Measurements from ENCODE around the gene TIMM13.

Gene TIMM13

DNA sequence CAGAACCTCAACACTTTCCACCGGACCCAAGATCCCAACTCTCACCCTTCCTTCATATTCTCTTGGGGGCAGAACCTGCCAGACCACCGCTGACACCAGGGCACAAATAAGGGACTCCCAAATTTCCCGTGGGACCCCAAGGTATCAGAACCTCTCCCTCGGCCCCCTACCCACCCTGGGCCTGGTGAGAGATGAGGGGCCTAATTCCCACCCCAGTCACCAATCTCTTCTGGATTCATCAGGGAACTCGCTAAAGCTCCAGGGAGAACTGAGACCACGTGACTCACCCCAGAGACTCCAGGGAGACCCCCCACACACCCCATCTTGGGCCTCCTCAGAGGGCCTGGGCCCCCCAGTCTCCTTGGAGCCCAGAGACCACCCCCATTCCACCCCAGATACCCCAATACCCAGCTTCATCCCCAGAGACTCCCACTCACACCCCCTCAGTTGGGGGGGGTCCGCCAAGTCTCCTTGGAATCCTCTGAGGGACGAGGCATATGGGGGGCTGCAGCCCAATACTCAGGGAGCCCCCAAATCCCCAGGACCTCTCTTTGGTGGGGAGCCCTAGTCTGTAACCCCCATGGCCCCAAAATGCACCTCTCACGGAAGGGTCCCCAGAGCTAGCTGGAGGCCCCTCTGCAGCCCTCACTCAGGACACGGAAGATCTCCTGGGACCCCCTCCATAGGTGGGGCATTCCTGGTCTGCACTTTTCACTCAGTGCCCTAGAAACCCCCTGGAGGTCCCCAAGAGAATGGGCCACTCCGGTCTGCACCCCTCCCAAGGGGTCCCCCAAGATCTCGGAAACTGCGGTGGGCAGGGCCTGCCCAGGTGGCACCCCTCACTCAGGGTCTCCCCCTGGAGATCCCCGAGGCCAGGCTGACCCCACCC, 27.8 kb upstream of the TIMM13 start:
- no peak for DNase-seq

DNA sequence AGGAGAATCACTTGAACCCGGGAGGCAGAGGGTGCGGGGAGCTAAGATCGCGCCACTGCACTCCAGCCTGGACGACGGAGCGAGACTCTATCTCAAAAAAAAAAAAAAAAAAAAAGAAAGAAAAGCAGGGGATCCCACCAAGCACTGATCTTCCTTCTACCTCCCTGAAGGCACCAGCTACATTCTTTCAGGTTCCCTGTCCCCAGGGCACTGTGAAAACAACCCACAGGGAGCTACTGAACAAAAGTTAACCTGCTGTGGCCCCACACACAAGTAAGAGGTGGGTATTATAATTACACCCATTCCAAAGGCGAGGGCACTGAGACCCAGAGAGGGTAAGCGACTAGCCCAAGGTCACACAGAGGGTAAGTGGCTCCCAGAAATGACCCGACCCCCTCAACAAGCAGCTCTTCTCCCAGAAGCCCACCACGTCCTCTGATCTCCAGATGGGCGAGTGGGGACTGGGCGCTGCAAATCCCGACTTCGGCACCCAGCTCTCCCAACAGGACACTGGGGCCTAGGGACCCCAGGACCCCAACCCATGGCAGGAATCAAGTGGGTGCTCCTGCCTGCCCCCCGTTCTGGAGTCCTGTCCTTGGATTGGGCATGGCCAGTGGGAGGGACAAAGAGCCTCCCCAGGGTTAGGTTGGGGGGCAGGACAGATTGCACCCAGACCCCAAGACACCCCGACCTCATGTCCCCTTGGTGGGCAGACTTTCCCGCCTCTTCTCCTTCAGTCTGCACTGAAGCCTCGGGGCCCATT, 27.0 kb upstream of the TIMM13 start:
- no peak for DNase-seq

- DNase-seq, result no peak
Measured at GRCh38 chr19:2453431-2454025, 26.1 kb upstream of the TIMM13 start.

GRCh38 chr19:2451741-2452140, 24.4 kb upstream of the TIMM13 start:
- DNase-seq, result no peak

DNA sequence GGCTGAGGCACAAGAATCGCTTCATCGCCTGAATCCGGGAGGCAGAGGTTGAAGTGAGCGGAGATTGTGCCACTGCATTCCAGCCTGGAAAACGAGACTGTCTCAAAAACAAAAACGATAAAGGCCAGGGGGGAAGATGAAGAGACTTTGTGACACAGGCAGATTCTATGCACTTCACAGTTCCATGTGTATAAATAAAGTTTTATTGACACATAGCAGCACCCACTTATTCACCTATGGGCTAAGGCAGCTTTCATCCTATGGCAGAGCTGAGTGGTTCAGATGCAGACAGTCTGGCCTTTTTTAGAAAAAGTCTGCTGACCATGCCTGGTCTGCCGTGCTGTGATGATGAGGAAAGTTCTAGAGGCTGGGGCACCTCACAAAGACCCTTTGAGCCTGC, 23.8 kb upstream of the TIMM13 start:
- DNase-seq, result no peak

GRCh38 chr19:2449019-2449418, 21.6 kb upstream of the TIMM13 start:
- DNase-seq, result no peak

GRCh38 chr19:2446381-2446780, 19.0 kb upstream of the TIMM13 start:
- DNase-seq, result no peak

DNA sequence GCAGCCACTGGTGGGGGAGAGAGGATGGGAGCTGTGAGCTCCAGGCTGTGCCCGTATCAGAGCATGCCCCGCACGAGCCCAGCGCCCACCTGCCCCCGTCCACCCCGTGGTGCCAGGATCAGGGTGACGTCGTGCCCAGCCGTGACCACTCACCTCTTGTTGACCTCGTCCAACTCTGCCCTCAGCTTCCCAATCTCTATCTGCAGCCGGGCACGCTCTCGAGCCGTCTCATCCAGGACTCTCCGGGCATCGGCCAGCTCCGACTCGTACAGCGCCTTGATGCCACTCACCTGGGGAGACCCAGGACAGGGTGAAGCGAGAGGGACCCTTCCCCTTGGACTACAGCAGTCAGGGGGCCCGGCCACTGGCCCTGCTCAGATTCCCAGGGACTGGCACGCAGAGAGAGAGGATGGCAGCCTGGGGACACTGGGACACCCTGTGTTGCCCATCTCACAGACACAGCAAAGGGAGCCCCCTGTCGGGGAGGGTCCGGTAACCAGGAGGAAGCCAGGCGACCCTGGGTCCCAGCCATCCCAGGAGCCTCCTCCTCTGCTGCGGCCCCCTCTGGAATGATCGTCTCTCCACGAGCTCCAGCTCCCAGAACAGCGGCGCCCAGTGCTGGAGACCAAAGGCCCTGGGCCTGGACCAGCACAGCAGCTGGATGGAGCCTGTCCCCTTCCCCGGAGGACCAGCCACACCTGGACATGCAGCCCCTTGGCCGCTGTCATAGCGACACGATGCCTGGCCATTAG, 17.0 kb upstream of the TIMM13 start:
- no peak for DNase-seq

- no peak for DNase-seq
Measured at GRCh38 chr19:2443785-2444182, 16.4 kb upstream of the TIMM13 start.

DNA sequence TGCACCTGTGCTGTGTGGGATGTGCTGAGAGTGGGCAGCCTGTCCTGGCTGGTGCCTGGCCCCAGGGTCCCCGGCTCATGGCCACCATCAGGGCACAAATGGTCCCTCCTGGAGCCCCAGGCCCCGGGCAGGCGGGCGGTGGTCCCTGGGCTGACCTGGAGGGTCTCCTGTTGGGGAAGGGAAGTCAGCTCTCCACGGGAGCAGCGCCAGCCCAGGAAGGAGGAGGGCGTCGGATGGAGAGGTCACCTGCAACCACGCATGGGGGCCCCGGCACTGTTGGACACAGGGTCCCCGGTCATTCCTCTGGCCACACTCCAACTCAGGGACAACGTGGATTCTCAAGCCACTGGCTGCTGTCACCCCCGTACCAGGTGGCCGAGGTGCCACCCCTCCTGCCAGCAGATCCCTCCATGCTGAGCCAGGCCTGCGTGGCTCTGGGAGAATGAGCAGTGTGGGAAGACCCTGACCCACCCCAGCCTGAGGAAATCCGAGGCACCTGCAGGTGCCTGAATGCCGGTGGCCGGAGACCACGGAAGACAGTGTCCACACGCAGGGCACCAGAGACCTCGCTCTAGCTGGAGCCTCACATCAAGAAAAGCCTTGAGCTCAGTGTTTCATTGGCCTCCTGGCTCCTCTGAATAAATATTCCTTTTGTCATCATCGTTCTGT, 15.9 kb upstream of the TIMM13 start:
- DNase-seq, result no peak

GRCh38 chr19:2441096-2441752, 13.8 kb upstream of the TIMM13 start:
- no peak for DNase-seq

- no peak for DNase-seq
Measured at GRCh38 chr19:2440515-2440914, 13.1 kb upstream of the TIMM13 start.

DNA sequence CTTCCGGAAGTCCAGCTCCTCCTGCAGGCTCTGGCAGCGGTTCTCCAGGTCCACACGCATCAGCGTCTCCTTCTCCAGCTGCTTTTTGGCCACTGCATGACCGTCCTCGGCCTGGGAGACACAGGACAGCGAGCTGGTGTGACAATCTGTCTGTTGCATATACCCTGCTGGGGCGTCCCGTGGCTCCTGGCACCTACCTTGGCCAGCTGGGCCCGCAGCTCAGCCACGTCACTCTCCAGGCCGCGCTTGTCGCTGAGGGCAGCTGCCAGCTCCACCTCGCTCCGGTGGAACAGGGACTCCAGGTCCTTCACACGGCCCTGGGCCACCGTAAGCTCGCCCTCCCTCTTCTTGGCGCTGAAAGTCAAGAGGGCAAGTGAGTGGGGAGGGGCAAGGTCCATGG, 10.8 kb upstream of the TIMM13 start:
- DNase-seq, result no peak

DNA sequence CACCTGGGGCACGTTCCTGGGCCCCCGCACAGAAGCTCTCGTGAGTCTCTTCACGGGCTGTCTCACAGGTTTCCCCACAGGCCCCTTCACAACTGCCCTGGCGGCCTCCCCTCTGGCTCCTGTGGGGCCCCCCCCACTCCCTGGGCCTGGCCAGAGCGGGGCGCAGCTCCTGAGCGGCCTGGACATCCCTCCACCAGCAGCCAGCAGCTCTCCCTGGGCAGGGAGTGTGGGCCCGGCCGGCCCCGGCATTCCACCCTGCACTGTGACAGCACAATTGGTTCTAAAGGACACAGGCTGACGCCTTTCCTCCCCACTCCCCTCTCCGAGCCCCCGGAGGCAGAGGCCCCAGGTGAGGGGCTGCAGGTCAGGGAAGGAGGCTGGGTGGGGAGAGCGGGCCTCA, 9.5 kb upstream of the TIMM13 start:
- no peak for DNase-seq

DNA sequence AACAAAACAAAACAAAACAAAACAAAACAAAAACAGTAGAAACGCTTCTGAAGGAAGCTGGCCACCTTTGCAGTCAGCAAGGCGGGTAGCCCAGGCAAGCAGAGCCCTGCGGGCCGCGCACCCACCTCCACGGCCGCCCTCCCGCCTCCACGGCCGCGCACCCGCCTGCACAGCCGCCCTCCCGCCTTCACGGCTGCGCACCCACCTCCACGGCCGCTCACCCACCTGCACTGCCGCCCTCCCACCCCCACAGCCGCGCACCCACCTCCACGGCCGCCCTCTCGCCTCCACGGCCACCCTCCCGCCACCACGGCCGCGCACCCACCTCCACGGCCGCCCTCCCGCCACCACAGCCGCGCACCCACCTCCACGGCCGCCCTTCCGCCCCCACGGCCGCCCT, 9.0 kb upstream of the TIMM13 start:
- DNase-seq, result no peak

DNA sequence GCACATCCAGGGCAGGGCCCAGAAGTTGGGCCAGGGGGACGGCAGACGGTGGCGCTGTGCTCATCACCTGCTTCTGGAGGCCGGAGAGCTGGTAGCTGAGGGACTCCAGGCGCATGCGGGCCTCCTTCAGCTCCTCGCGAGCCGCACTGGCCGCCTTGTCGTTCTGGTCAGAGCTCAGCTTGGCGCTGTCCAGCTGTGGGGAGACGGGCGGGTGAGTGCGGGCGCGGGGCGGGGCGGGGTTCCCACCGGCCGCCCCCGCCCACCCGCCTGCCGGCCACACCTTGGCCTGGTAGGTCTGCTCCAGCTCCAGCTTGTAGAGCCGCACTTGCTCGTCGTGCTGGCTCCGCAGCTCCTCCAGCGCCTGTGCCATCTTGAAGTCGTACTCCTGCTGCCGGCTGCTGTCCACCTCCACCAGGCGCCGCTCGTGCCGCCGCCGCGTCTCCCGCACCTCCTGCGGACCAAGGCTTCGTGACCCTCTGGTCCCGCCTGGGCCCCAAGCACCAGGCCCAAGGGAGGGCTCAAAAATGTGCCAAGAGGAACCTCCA, 7.4 kb upstream of the TIMM13 start:
- no peak for DNase-seq

GRCh38 chr19:2434267-2434666, 6.9 kb upstream of the TIMM13 start:
- DNase-seq, result no peak

DNA sequence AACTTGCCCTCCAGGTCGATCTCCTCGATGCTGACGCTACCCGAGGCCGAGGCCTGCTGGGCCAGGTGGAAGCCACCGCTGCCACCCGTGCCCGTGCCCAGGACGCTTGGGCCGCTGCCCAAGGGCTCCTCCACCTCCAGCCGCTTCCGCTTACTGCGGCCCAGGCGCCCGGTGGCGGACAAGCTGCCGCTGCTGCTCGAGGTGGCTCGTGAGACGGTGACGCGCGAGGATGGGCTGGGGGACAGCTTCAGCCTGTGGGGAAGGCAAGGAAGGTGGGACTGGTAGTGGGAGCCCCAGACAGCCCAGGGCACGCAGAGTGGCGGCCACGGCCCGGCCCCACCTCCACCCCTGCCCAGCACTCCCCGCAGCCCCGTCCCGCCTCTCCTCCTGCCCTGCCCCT, 6.5 kb upstream of the TIMM13 start:
- DNase-seq, result no peak

DNA sequence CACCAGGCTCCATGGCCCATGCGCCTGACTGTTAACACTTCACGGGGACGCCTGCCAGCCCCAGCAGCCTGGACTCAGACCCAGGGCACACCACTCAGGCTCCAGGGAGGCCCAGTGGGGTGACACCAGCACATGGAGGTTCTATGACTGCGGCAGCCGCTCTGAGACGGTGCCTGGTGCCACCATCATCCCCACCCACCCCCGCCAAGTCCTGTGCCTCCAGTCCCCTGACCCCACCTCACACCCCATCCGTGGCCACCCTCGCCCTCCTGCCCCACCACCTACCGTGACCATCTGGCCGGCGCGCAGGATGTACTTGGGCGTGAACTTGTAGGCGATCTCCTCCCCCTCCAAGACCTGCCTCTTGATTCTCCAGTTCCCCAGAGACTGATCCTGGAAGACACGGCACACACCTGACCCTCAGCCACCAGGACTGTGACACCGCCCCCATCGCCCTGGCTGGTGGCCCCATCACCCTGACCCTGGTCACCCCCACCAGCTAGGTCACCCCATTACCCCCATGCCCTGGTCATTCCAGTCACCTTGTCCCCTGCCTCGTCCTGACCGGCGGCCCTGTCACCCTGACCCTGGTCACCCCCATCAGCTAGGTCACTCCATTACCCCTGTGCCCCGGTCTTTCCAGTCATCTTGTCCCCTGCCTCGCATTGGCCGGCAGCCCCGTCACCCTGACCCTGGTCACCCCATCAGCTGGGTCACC, 4.9 kb upstream of the TIMM13 start:
- DNase-seq, result no peak

GRCh38 chr19:2431318-2432055, 4.1 kb upstream of the TIMM13 start:
- DNase-seq, result no peak
